ENCODE data around the gene DSC3.

DSC3 gene

DNA sequence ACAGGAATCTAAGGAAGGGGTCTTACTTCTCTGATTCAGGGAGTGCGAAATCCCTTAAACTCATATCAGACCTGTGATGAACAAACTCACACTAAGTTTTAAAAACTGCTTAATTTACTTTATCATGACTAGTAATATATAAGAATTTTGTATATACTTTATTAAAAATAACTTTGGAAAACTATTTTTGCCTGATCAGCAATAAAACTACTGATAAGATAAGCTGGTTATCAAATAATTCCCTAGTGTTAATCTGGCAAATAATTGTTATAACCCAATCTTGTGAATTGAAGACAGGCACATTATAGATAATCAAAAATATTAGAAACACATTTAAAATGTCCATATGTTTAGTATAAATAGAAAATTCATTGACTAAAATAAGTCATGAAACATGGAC is 23.7 kb upstream of the DSC3 start:
- H3K36me3 ChIP-seq (ENCODE audit: insufficient read depth, insufficient read length, low read length), result peaks cover 31% of the 10 kb centered on the region
- DNase-seq (ENCODE audit: low read depth, low spot score), result no peak
- H3K4me3 ChIP-seq (ENCODE audit: insufficient read length, low read depth), result no peak overlapping the region
- TF ChIP-seq YY1 (IDR thresholded peaks at IDR 0.05; ENCODE audit: insufficient read depth, insufficient read length), result no peak
- TF ChIP-seq SUZ12 (IDR thresholded peaks at IDR 0.05; ENCODE audit: extremely low read depth, insufficient read depth, insufficient read length), result no peak
- TF ChIP-seq ZNF274 (IDR thresholded peaks at IDR 0.05; ENCODE audit: low read depth, low read length), result no peak
- no peaks in the 10 kb centered on the region for H3K9me3 ChIP-seq (ENCODE audit: insufficient read depth, low read length)
- H3K9ac ChIP-seq (ENCODE audit: insufficient read length, low read depth), result no peak overlapping the region
- H3K27me3 ChIP-seq (ENCODE audit: insufficient read depth, insufficient read length), result no peaks in the 10 kb centered on the region
- no peaks in the 10 kb centered on the region for H3K4me1 ChIP-seq (ENCODE audit: insufficient read depth, insufficient read length)

DNA sequence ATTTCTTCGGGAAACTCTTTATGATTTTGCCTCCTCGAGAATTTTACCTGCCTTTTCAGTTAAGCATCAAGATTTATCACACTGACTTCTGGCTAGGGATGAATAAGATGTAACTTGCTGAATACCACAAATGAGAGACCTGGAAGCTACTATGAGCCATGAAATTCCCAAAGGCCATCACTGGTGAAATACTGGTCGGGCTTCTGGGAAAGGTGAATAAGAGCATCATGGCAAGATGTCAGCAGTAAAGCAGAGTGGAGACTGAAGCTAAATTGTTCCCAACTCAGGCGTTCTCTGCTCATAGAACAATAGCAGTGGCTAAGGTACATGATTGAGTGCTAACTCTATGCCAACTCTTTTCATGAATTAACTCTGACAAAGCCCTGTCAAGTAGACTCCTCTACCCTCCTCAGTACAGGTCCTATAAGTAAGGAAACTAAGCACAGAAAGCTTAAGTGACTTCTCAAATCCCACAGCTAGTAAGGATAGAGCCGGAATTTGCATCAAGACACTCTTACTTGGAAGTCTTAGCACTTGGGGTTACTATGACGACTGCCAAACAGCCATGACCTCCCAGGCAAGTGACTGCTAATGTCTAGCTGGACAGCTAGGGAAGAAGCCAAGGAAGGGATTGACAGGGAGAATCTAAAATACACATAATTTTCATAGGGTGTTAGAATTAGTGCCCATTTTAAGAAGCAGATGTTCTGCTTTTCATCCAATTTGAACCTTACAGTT is 22.7 kb upstream of the DSC3 start:
- Histone ChIP-seq H3K9ac (ENCODE audit: insufficient read length, low read depth) (no peak overlapping the region), H3K4me1 (ENCODE audit: insufficient read depth, insufficient read length) (no peaks in the 10 kb centered on the region), H3K9me3 (ENCODE audit: insufficient read depth, low read length) (no peaks in the 10 kb centered on the region), H3K4me3 (ENCODE audit: insufficient read length, low read depth) (no peak overlapping the region), H3K36me3 (ENCODE audit: insufficient read depth, insufficient read length, low read length) (peaks cover 22% of the 10 kb centered on the region), H3K27me3 (ENCODE audit: insufficient read depth, insufficient read length) (no peaks in the 10 kb centered on the region)
- no peak for DNase-seq (ENCODE audit: low read depth, low spot score)
- TF ChIP-seq YY1 (IDR thresholded peaks at IDR 0.05; ENCODE audit: insufficient read depth, insufficient read length), result no peak
- TF ChIP-seq ZNF274 (IDR thresholded peaks at IDR 0.05; ENCODE audit: low read depth, low read length), result no peak
- TF ChIP-seq SUZ12 (IDR thresholded peaks at IDR 0.05; ENCODE audit: extremely low read depth, insufficient read depth, insufficient read length), result no peak

DNA sequence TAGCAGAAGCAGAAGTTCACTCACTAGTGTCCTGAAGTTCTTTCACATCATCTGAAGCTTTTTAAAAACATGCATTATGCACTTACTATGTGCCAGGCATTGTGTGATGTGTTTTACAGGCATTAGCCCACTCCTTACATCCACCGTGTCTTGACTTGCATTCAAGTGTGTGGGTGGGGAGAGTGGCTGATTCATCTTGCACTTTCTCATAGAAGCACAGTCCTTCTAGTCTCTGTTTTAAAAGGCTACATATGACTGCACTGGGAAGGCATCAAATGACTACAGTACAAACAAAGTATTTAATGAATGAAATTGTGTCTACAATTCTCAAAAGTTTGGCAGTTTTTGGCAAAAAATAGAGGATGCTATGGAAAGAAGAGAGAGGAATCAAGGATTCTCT is 21.6 kb upstream of the DSC3 start:
- DNase-seq (ENCODE audit: low read depth, low spot score), result no peak

DNA sequence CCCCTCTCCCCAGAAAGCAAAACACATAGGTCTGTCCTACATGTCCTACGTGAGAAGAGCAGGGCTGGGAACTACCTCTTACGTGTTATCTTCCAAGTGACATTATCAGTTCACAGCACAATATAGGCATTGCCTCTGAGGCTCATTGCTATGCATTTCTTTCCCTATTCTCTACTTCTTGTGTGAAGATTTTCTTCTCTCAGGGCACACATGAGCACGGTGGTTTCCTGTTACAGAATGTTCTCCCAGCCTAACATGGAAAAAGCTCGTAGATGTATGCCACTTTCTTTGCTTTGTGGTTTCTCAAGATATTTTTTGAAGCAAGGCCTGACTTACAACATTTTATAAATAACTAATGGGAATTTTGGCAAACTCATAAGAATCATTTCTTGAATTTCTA is 19.4 kb upstream of the DSC3 start:
- DNase-seq (ENCODE audit: low read depth, low spot score), result no peak
- H3K4me1 ChIP-seq (ENCODE audit: insufficient read depth, insufficient read length), result no peaks in the 10 kb centered on the region
- H3K36me3 ChIP-seq (ENCODE audit: insufficient read depth, insufficient read length, low read length), result no peaks in the 10 kb centered on the region
- no peak overlapping the region for H3K9ac ChIP-seq (ENCODE audit: insufficient read length, low read depth)
- no peak for TF ChIP-seq YY1 (IDR thresholded peaks at IDR 0.05; ENCODE audit: insufficient read depth, insufficient read length)
- no peak for TF ChIP-seq ZNF274 (IDR thresholded peaks at IDR 0.05; ENCODE audit: low read depth, low read length)
- TF ChIP-seq SUZ12 (IDR thresholded peaks at IDR 0.05; ENCODE audit: extremely low read depth, insufficient read depth, insufficient read length), result no peak
- no peak overlapping the region for H3K4me3 ChIP-seq (ENCODE audit: insufficient read length, low read depth)
- H3K9me3 ChIP-seq (ENCODE audit: insufficient read depth, low read length), result no peaks in the 10 kb centered on the region
- no peaks in the 10 kb centered on the region for H3K27me3 ChIP-seq (ENCODE audit: insufficient read depth, insufficient read length)

More for the DNA sequence above, 21.6 kb upstream of the DSC3 start:
- Histone ChIP-seq H3K27me3 (ENCODE audit: insufficient read depth, insufficient read length) (no peaks in the 10 kb centered on the region), H3K4me3 (ENCODE audit: insufficient read length, low read depth) (no peak overlapping the region), H3K9ac (ENCODE audit: insufficient read length, low read depth) (no peak overlapping the region), H3K4me1 (ENCODE audit: insufficient read depth, insufficient read length) (no peaks in the 10 kb centered on the region), H3K9me3 (ENCODE audit: insufficient read depth, low read length) (no peaks in the 10 kb centered on the region), H3K36me3 (ENCODE audit: insufficient read depth, insufficient read length, low read length) (peaks cover 14% of the 10 kb centered on the region)
- TF ChIP-seq SUZ12 (IDR thresholded peaks at IDR 0.05; ENCODE audit: extremely low read depth, insufficient read depth, insufficient read length) (no peak), ZNF274 (IDR thresholded peaks at IDR 0.05; ENCODE audit: low read depth, low read length) (no peak), YY1 (IDR thresholded peaks at IDR 0.05; ENCODE audit: insufficient read depth, insufficient read length) (no peak)

DNA sequence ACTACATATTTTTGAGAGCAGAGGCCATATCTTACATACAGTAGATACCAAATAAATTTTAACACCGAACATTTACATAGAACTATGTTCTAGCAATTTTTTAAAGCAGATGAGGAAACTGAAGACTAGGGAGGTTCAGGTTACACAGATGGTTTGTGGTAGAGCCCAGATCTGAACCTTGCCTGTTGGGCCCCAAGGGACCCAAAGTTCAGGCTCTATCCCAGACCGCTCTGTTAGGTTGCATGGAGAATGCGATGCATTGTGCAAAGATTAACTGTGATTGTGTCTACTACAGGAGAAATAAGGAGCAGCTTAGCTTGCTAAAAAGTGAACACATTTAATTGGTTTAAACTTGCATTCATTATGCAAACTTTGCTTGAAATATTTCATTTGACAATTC is 16.4 kb upstream of the DSC3 start:
- no peak for DNase-seq (ENCODE audit: low read depth, low spot score)
- Histone ChIP-seq H3K4me3 (ENCODE audit: insufficient read length, low read depth) (no peak overlapping the region), H3K36me3 (ENCODE audit: insufficient read depth, insufficient read length, low read length) (no peaks in the 10 kb centered on the region), H3K27me3 (ENCODE audit: insufficient read depth, insufficient read length) (no peaks in the 10 kb centered on the region), H3K9me3 (ENCODE audit: insufficient read depth, low read length) (no peaks in the 10 kb centered on the region), H3K4me1 (ENCODE audit: insufficient read depth, insufficient read length) (no peaks in the 10 kb centered on the region), H3K9ac (ENCODE audit: insufficient read length, low read depth) (no peak overlapping the region)
- TF ChIP-seq YY1 (IDR thresholded peaks at IDR 0.05; ENCODE audit: insufficient read depth, insufficient read length) (no peak), SUZ12 (IDR thresholded peaks at IDR 0.05; ENCODE audit: extremely low read depth, insufficient read depth, insufficient read length) (no peak), ZNF274 (IDR thresholded peaks at IDR 0.05; ENCODE audit: low read depth, low read length) (no peak)

DNA sequence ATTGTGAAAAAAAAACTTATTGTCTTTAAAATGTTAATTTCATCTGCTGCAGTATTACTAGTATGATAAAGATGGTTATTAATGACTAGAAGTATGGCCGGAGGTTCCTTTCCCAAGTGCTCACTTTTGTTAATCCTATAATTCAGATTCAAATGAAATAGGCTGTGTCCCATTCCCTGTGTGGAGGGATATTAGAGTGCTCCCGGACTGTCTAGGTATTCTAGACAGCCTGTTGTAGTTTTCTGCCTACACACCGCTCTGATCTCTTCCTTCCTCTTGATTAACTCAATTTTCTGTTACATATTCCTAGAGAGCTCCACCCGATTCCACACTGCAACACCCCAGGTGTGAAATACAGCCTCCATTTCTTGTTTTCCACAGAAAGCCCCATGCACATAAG is 15.4 kb upstream of the DSC3 start:
- no peak for DNase-seq (ENCODE audit: low read depth, low spot score)
- Histone ChIP-seq H3K4me1 (ENCODE audit: insufficient read depth, insufficient read length) (no peaks in the 10 kb centered on the region), H3K4me3 (ENCODE audit: insufficient read length, low read depth) (no peak overlapping the region), H3K36me3 (ENCODE audit: insufficient read depth, insufficient read length, low read length) (no peaks in the 10 kb centered on the region), H3K9me3 (ENCODE audit: insufficient read depth, low read length) (no peaks in the 10 kb centered on the region), H3K9ac (ENCODE audit: insufficient read length, low read depth) (no peak overlapping the region), H3K27me3 (ENCODE audit: insufficient read depth, insufficient read length) (no peaks in the 10 kb centered on the region)
- no peak for TF ChIP-seq SUZ12 (IDR thresholded peaks at IDR 0.05; ENCODE audit: extremely low read depth, insufficient read depth, insufficient read length)
- TF ChIP-seq ZNF274 (IDR thresholded peaks at IDR 0.05; ENCODE audit: low read depth, low read length), result no peak
- TF ChIP-seq YY1 (IDR thresholded peaks at IDR 0.05; ENCODE audit: insufficient read depth, insufficient read length), result no peak

DNA sequence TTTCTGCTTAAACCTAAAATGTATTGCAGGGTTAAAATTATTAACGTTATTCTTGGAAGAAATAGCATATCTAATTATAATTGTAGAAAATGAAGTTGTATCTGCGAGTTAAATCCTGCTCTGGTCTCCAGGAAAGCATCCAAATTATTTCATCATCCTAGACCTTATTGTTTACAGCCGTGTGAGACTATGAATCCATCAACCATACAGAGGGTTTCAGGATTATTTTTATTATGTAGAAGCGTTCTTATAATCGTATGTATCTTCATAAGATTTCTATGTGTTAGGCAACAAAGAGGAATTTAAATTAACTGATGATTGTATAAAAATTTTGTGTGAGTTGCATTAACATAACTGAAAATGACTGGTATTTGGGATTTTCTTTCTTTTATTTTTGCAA is 14.5 kb upstream of the DSC3 start:
- H3K9ac ChIP-seq (ENCODE audit: insufficient read length, low read depth), result no peak overlapping the region
- H3K4me1 ChIP-seq (ENCODE audit: insufficient read depth, insufficient read length), result no peaks in the 10 kb centered on the region
- DNase-seq (ENCODE audit: low read depth, low spot score), result no peak
- no peak overlapping the region for H3K4me3 ChIP-seq (ENCODE audit: insufficient read length, low read depth)
- H3K9me3 ChIP-seq (ENCODE audit: insufficient read depth, low read length), result no peaks in the 10 kb centered on the region
- no peak for TF ChIP-seq YY1 (IDR thresholded peaks at IDR 0.05; ENCODE audit: insufficient read depth, insufficient read length)
- TF ChIP-seq SUZ12 (IDR thresholded peaks at IDR 0.05; ENCODE audit: extremely low read depth, insufficient read depth, insufficient read length), result no peak
- no peak for TF ChIP-seq ZNF274 (IDR thresholded peaks at IDR 0.05; ENCODE audit: low read depth, low read length)
- no peaks in the 10 kb centered on the region for H3K36me3 ChIP-seq (ENCODE audit: insufficient read depth, insufficient read length, low read length)
- H3K27me3 ChIP-seq (ENCODE audit: insufficient read depth, insufficient read length), result no peaks in the 10 kb centered on the region

All from NT2/D1 (cell line).